Keratinocyte (primary cell): ENCODE data around the gene PALMD. TPM values are rescaled to one million over a fixed set of nuclear protein-coding genes. Genes with fewer than 3 reads are reported as not detected.

Experiments
- DNase-seq: peaks from one replicate; pipeline ENCODE4 v3.0.0-alpha.2; 2011; ENCODE audit warnings: low read depth, missing footprints, low spot score
- FAIRE-seq: peaks from 2 replicates; lab custom pipeline; 2011; peaks lifted over from hg19 to GRCh38; lab: Jason Lieb, UNC
- H2AFZ ChIP-seq: 2 replicates; pipeline ENCODE4 v1.6.0; 2012; ENCODE audit warnings: low read length, control low read depth, inconsistent platforms; ENCODE audit not compliant: control insufficient read depth
- H3K27ac ChIP-seq: 2 replicates; pipeline ENCODE4 v1.5.1; 2011; ENCODE audit warnings: low read length; ENCODE audit not compliant: control insufficient read depth, insufficient read depth
- H3K27me3 ChIP-seq: 3 replicates; pipeline ENCODE4 v1.6.0; 2011; ENCODE audit warnings: low read length; ENCODE audit not compliant: control insufficient read depth, insufficient read depth; ENCODE audit errors: extremely low read depth
- H3K36me3 ChIP-seq, 2 experiments: 2 replicates in 1 of 2; 3 replicates in 1 of 2; pipeline ENCODE4 v1.5.1; 2011; ENCODE audit warnings: low read length in 2 of 2, mild to moderate bottlenecking in 1 of 2; ENCODE audit not compliant: control insufficient read depth in 2 of 2, insufficient read depth in 2 of 2; ENCODE audit errors: extremely low read depth in 1 of 2
- H3K4me1 ChIP-seq: 3 replicates; pipeline ENCODE4 v1.5.1; 2011; ENCODE audit warnings: low read length; ENCODE audit not compliant: control insufficient read depth, insufficient read depth; ENCODE audit errors: extremely low read depth
- H3K4me2 ChIP-seq: 3 replicates; pipeline ENCODE4 v1.6.0; 2011; ENCODE audit warnings: low read depth, low read length; ENCODE audit not compliant: control insufficient read depth, insufficient read depth; ENCODE audit errors: extremely low read depth
- H3K4me3 ChIP-seq, 3 experiments: fragments of 200-600 bp in 1 of 3; sonication (generic) in 1 of 3; 2 replicates in 2 of 3; 3 replicates in 1 of 3; pipeline ENCODE4 v1.5.1; 2011 to 2016; ENCODE audit warnings: low read length in 3 of 3, mild to moderate bottlenecking in 3 of 3, control low read depth in 2 of 3, inconsistent platforms in 1 of 3, low read depth in 1 of 3, mixed read lengths in 1 of 3, mixed run types in 1 of 3, moderate library complexity in 1 of 3; ENCODE audit not compliant: control insufficient read depth in 2 of 3, insufficient read depth in 2 of 3; ENCODE audit errors: extremely low read depth in 1 of 3
- H3K79me2 ChIP-seq: 2 replicates; pipeline ENCODE4 v1.6.0; 2012; ENCODE audit warnings: low read length; ENCODE audit not compliant: control insufficient read depth, insufficient read depth
- H3K9ac ChIP-seq: 3 replicates; pipeline ENCODE4 v1.6.0; 2011; ENCODE audit warnings: low read length; ENCODE audit not compliant: control insufficient read depth, insufficient read depth; ENCODE audit errors: extremely low read depth
- H3K9me1 ChIP-seq: 3 replicates; pipeline ENCODE4 v1.6.0; 2011; ENCODE audit warnings: low read length; ENCODE audit not compliant: control insufficient read depth, insufficient read depth; ENCODE audit errors: extremely low read depth
- H3K9me3 ChIP-seq: 2 replicates; pipeline ENCODE4 v1.5.1; 2012; ENCODE audit warnings: low read depth, low read length; ENCODE audit not compliant: control insufficient read depth
- H4K20me1 ChIP-seq: 3 replicates; pipeline ENCODE4 v1.6.0; 2011; ENCODE audit warnings: low read length; ENCODE audit not compliant: control insufficient read depth, insufficient read depth; ENCODE audit errors: extremely low read depth
- CTCF ChIP-seq, 3 experiments: IDR thresholded peaks in 1 of 3; conservative IDR thresholded peaks in 1 of 3; optimal IDR thresholded peaks in 1 of 3; 2 replicates in 2 of 3; 3 replicates in 1 of 3; pipeline versions ENCODE3 to v1.5.1; 2011; ENCODE audit warnings: low read length in 3 of 3, mild to moderate bottlenecking in 3 of 3, moderate library complexity in 2 of 3, control low read depth in 1 of 3, inconsistent platforms in 1 of 3; ENCODE audit not compliant: insufficient read depth in 2 of 3; ENCODE audit errors: extremely low read depth in 1 of 3
- EZH2 ChIP-seq: IDR thresholded peaks from one replicate; pipeline ENCODE4 v1.6.1; 2012; ENCODE audit warnings: inconsistent platforms, mild to moderate bottlenecking, low read length, moderate library complexity
- dilution Hi-C: fragments of 300-500 bp; cut with MboI; formaldehyde crosslinking; loops from one replicate; pipeline ENCODE4 v1.7.0; 2020; ENCODE audit warnings: low sequenced_read_pairs; ENCODE audit not compliant: extremely low pct_ligation_motif_present
- polyA plus RNA-seq, 5 experiments: library from polyadenylated mRNA; depleted of rRNA in 3 of 5; stranded (reverse) in 3 of 5; stranded (forward) in 1 of 5; unstranded in 1 of 5; fragments of >200 nt; gene quantifications; 1 replicate in 1 of 5; 2 replicates in 3 of 5; 3 replicates in 1 of 5; pipeline versions ENCODE4 v1.2.1 to v1.2.3, GENCODE V29; 2011 to 2012; ENCODE audit warnings: missing spikeins in 2 of 5, low read depth in 1 of 5, low replicate concordance in 1 of 5

PALMD gene
- polyA plus RNA-seq, 1 donor (not counting 4 experiments of a cell fraction or from before 2014, with no cell fraction given), result 6.8 TPM

GRCh38 chr1:99660496-99660895 lies 14.6 kb downstream of the PALMD start:
- Histone ChIP-seq H3K36me3 (no peaks in the 10 kb centered on the region), H4K20me1 (no peaks in the 10 kb centered on the region), H3K27ac (peak overlapping the region; percentile 88), H3K9me3 (no peaks in the 10 kb centered on the region), H3K27me3 (no peaks in the 10 kb centered on the region), H3K4me1 (peaks cover 39% of the 10 kb centered on the region), H3K9ac (peak overlapping the region; percentile 65), H3K9me1 (no peaks in the 10 kb centered on the region), H3K4me2 (no peak overlapping the region), H3K4me3 (no peak overlapping the region), H2AFZ (no peak overlapping the region), H3K79me2 (no peaks in the 10 kb centered on the region)
- dilution Hi-C loops, result no loop called here
- FAIRE-seq, result no peak
- TF ChIP-seq EZH2 (no peak), CTCF (optimal IDR thresholded peaks at IDR 0.05 in 1 of 3, IDR thresholded peaks at IDR 0.05 in 1 of 3, conservative IDR thresholded peaks at IDR 0.05 in 1 of 3; ENCODE audit: extremely low read depth in 1 of 3, insufficient read depth in 2 of 3, low read length in 3 of 3) (no peak)
- no peak for DNase-seq

- FAIRE-seq, result no peak
- dilution Hi-C loops, result no loop called here
- H3K4me1 ChIP-seq, result peaks cover 37% of the 10 kb centered on the region
Observed at GRCh38 chr1:99661780-99662179, 15.9 kb downstream of the PALMD start.

More at GRCh38 chr1:99661780-99662179, 15.9 kb downstream of the PALMD start:
- Histone ChIP-seq H3K79me2 (no peaks in the 10 kb centered on the region), H3K9me3 (no peaks in the 10 kb centered on the region), H3K9me1 (no peaks in the 10 kb centered on the region), H3K4me3 (no peak overlapping the region), H3K36me3 (no peaks in the 10 kb centered on the region), H4K20me1 (no peaks in the 10 kb centered on the region), H3K27ac (no peak overlapping the region), H2AFZ (no peak overlapping the region), H3K4me2 (no peak overlapping the region), H3K27me3 (no peaks in the 10 kb centered on the region), H3K9ac (no peak overlapping the region)
- no peak for TF ChIP-seq CTCF (optimal IDR thresholded peaks at IDR 0.05 in 1 of 3, IDR thresholded peaks at IDR 0.05 in 1 of 3, conservative IDR thresholded peaks at IDR 0.05 in 1 of 3; ENCODE audit: extremely low read depth in 1 of 3, insufficient read depth in 2 of 3, low read length in 3 of 3)
- no peak for TF ChIP-seq EZH2
- DNase-seq, result no peak
